BLaER1 (cell line): ENCODE measurements around the gene CDK5RAP2.

Experiments used
- H3K27ac ChIP-seq: shearing (Covaris generic); formaldehyde crosslinking; 2 replicates; pipeline ENCODE4 v1.8.1; 2022
- H3K27me3 ChIP-seq: shearing (Covaris generic); formaldehyde crosslinking; 2 replicates; pipeline ENCODE4 v1.8.1; 2022
- H3K36me3 ChIP-seq: shearing (Covaris generic); formaldehyde crosslinking; 2 replicates; pipeline ENCODE4 v1.8.1; 2022
- H3K4me1 ChIP-seq: shearing (Covaris generic); formaldehyde crosslinking; 2 replicates; pipeline ENCODE4 v1.8.1; 2022
- H3K4me2 ChIP-seq: shearing (Covaris generic); formaldehyde crosslinking; 2 replicates; pipeline ENCODE4 v1.8.1; 2022
- H3K4me3 ChIP-seq: shearing (Covaris generic); formaldehyde crosslinking; 2 replicates; pipeline ENCODE4 v1.8.1; 2022
- H3K9ac ChIP-seq: shearing (Covaris generic); formaldehyde crosslinking; 2 replicates; pipeline ENCODE4 v1.8.1; 2022
- H3K9me3 ChIP-seq: shearing (Covaris generic); formaldehyde crosslinking; 2 replicates; pipeline ENCODE4 v1.8.1; 2022
- H4K20me1 ChIP-seq: shearing (Covaris generic); formaldehyde crosslinking; 2 replicates; pipeline ENCODE4 v1.8.1; 2022
- Cebpa-rat ChIP-seq: shearing (Covaris generic); IDR thresholded peaks from 2 replicates; pipeline ENCODE4 v1.8.1; 2022

CDK5RAP2 gene

DNA sequence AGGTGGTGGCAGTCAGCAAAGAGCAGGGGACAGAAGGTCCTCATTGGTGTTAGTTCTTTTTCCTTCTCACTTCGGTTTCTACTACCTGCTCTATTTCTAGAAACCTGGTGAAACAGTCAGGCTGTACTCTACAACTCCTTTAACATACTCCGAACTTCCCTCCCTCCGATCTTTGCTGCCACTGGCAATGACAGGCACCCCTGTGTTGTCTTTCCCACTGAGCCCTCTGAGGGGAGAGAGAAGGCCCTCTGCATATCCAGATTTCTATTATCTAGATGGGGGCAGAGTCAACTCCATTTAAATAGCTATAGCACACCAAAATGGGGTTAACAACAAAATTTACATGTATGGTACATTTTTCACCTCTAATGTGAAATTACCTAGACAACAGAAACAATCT is 123.7 kb downstream of the CDK5RAP2 start:
- Histone ChIP-seq H3K36me3 (peaks cover 97% of the 10 kb centered on the region), H3K4me2 (no peak overlapping the region), H3K4me1 (no peaks in the 10 kb centered on the region), H3K27ac (no peak overlapping the region), H3K4me3 (no peak overlapping the region), H3K9me3 (peaks cover 9% of the 10 kb centered on the region; the same call in 1 of the 2 replicates), H4K20me1 (no peaks in the 10 kb centered on the region), H3K27me3 (no peaks in the 10 kb centered on the region), H3K9ac (no peak overlapping the region)
- TF ChIP-seq Cebpa-rat = no peak

DNA sequence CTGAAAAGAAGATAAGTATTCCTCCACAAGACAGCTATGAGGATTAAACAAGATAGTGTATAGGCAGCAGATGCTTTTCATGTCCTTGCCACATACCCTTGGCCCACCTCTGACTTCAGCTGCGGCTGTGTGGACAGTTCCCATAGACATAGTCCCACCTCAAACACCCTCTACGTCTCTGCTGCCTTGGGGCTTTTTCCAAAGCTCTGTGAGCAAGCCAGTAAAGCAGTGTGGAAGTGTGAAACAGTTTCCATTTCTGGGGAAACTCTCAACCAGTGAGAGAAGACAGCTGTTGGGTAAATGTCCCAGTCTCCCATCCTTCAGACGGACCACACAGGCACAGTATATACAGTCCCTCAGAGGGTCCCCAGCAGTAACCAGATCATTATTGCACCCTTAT is 125.5 kb downstream of the CDK5RAP2 start:
- Histone ChIP-seq H3K4me1 (no peaks in the 10 kb centered on the region), H3K27me3 (no peaks in the 10 kb centered on the region), H3K36me3 (peaks cover 97% of the 10 kb centered on the region), H3K4me2 (no peak overlapping the region), H3K9ac (no peak overlapping the region), H3K9me3 (peaks cover 9% of the 10 kb centered on the region; the same call in 1 of the 2 replicates), H4K20me1 (no peaks in the 10 kb centered on the region), H3K4me3 (no peak overlapping the region), H3K27ac (no peak overlapping the region)
- no peak for TF ChIP-seq Cebpa-rat

DNA sequence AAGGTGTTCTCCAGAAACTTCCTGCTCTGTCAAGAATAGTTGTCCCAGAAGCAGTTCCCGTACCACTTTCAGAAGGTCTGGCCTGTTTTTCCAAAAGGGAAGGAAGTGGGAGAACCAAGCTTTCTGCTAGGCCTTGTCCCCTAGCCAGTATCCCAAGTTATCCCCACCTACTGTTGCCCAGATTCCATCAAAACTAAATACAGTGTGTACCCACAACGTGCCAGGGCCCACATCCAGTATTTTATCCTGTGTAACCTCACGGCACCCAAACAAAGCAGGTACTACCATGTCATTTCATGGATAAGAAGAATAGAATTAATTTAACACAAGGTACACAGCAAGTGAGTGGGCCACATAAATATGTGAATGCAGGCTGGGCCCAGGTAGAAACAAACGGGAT is 126.2 kb downstream of the CDK5RAP2 start:
- no peak overlapping the region for H3K9ac ChIP-seq
- H3K9me3 ChIP-seq = peaks cover 9% of the 10 kb centered on the region; the same call in 1 of the 2 replicates
- no peaks in the 10 kb centered on the region for H3K27me3 ChIP-seq
- no peak overlapping the region for H3K4me3 ChIP-seq
- H4K20me1 ChIP-seq = no peaks in the 10 kb centered on the region
- no peak overlapping the region for H3K4me2 ChIP-seq
- H3K4me1 ChIP-seq = no peaks in the 10 kb centered on the region
- H3K27ac ChIP-seq = no peak overlapping the region
- no peak for TF ChIP-seq Cebpa-rat
- H3K36me3 ChIP-seq = peaks cover 96% of the 10 kb centered on the region

DNA sequence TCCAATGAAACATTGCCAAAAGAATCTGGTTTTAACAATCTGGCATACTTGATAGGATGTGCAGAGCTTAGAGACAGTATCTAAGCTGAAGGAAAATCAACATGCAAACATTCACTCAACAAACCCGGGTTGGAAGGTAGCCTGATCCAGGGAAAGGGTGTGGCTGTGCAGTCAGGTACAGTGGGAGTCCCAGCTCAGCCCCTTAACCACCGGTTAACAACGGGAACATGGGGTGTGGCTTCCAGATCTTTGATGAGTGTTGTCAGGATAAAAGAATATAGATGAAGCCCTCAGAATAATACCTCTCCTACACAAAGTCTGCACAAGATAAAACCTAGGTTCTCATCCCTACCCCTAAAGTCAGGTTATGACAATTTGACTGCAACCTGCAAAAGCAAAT is 127.3 kb downstream of the CDK5RAP2 start:
- Histone ChIP-seq H3K9ac (no peak overlapping the region), H3K4me2 (no peak overlapping the region), H3K9me3 (peaks cover 9% of the 10 kb centered on the region; the same call in 1 of the 2 replicates), H3K4me1 (no peaks in the 10 kb centered on the region), H3K27me3 (no peaks in the 10 kb centered on the region), H3K27ac (no peak overlapping the region), H3K36me3 (peaks cover 96% of the 10 kb centered on the region), H3K4me3 (no peak overlapping the region), H4K20me1 (no peaks in the 10 kb centered on the region)
- TF ChIP-seq Cebpa-rat = no peak

DNA sequence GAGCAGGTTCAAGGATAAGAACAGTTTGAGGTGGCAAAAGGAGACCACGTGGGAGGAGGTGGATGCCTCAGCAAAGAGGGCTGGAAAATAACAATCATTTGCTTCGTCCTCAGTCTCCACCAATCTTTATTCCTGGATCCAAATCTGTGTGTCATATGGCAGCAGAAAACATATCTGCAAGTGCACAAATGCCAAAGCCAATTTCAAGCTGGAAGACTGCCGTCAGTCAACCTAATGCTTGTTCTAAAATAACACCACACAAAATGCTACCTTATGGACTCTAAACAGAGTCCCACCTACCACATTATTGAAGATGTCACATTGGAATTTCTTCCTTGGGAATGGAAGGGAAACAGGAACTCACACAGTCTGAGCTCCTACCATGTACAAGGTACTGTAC is 129.1 kb downstream of the CDK5RAP2 start:
- Histone ChIP-seq H3K27ac (no peak overlapping the region), H4K20me1 (no peaks in the 10 kb centered on the region), H3K4me1 (peaks cover 14% of the 10 kb centered on the region), H3K4me3 (no peak overlapping the region), H3K27me3 (no peaks in the 10 kb centered on the region), H3K36me3 (peaks cover 96% of the 10 kb centered on the region), H3K4me2 (no peak overlapping the region), H3K9ac (no peak overlapping the region), H3K9me3 (peaks cover under 1% of the 10 kb centered on the region; the same call in 1 of the 2 replicates)
- TF ChIP-seq Cebpa-rat = no peak

DNA sequence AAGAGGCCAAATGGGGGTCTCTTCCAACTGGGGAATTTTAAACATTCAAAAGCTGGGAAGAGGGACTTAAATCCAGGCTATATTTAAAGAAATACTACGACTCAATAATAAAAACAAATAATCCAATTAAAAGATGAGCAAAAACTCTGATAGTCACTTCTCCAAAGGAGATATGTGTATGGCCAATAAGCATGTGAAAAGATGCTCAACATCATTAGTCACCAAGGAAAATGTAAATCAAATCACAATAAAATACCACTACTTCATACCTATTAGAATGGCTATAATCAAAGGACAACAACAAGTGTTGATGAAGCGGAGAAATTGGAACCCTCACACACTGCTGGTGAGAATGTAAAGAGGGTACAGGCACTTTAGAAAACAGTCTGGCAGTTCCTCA is 130.4 kb downstream of the CDK5RAP2 start:
- no peak overlapping the region for H3K27ac ChIP-seq
- H3K9me3 ChIP-seq = no peaks in the 10 kb centered on the region
- no peak overlapping the region for H3K4me2 ChIP-seq
- H3K4me1 ChIP-seq = peaks cover 14% of the 10 kb centered on the region
- H4K20me1 ChIP-seq = no peaks in the 10 kb centered on the region
- H3K4me3 ChIP-seq = no peak overlapping the region
- no peaks in the 10 kb centered on the region for H3K27me3 ChIP-seq
- H3K36me3 ChIP-seq = peaks cover 96% of the 10 kb centered on the region
- H3K9ac ChIP-seq = no peak overlapping the region
- TF ChIP-seq Cebpa-rat = no peak

DNA sequence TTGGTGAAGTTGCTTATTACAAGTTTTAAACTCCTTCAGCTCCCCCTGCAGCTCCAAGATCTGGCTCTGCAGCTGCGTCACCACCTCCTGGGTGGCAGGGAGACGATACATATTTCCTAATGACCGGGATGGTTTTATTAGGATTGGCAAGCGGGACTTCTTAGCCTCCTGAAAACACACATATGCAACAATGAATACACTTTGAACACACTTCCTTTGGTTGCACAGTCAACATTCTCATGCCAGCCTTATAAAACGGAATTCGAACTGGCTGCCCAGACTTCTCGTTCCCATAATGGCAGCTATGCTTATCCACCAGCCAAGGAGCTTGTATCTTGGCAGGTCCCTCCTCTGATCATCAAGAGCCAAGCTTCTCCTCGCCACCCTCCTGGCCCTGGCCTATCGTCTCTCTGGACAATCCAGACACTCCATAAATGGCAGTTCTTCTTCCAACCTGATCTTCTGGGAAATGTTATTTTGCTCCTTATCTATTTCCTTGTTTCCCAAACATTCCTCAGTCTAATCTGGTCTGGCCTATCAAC is 131.9 kb downstream of the CDK5RAP2 start:
- Histone ChIP-seq H3K9ac (no peak overlapping the region), H4K20me1 (no peaks in the 10 kb centered on the region), H3K4me1 (peaks cover 14% of the 10 kb centered on the region), H3K9me3 (no peaks in the 10 kb centered on the region), H3K27me3 (no peaks in the 10 kb centered on the region), H3K4me2 (no peak overlapping the region), H3K4me3 (no peak overlapping the region), H3K27ac (no peak overlapping the region), H3K36me3 (peaks cover 96% of the 10 kb centered on the region)
- no peak for TF ChIP-seq Cebpa-rat

DNA sequence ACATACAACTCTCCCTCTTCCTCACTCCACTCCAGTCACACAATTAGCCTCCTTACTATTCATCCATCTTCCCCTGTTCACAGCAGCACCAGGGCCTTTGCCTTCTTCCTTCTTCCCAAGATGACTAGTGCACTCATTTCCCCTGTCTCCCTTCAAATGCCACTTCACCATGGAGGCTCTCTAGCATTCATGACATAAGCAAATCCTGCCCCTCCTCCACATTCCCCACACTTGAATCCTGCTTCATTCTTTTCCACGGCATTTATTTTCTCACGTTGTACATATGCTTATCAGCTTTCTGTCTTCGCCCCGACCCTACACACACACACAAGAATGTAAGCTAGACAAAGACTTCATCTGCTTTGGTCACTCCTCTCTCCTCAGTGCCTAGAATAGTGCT is 133.3 kb downstream of the CDK5RAP2 start:
- Histone ChIP-seq H3K9ac (no peak overlapping the region), H3K27ac (no peak overlapping the region), H3K9me3 (no peaks in the 10 kb centered on the region), H3K4me1 (peaks cover 14% of the 10 kb centered on the region), H4K20me1 (no peaks in the 10 kb centered on the region), H3K36me3 (peaks cover 98% of the 10 kb centered on the region), H3K27me3 (no peaks in the 10 kb centered on the region), H3K4me3 (no peak overlapping the region), H3K4me2 (peak overlapping the region; percentile 25)
- no peak for TF ChIP-seq Cebpa-rat

DNA sequence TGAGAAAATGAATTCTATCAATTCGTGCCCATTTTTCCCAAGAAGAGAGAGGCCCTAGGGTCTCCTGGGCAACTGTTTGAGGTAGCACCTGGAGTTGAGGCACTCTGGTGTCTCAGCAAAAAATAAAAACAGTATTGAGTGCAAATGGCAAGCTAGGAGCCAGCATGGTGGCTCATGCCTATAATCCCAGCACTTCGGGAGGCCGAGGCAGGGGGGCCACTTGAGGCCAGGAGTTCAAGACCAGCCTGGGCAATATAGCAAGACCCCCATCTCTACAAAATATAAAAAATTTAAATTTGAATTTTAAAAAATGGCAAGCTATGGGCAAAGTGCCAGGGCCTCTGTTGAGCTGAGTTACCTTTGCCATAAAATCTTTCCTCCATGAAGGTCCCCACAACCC is 136.0 kb downstream of the CDK5RAP2 start:
- H3K4me1 ChIP-seq = peaks cover 14% of the 10 kb centered on the region
- peaks cover 100% of the 10 kb centered on the region for H3K36me3 ChIP-seq
- no peaks in the 10 kb centered on the region for H3K9me3 ChIP-seq
- H3K27ac ChIP-seq = no peak overlapping the region
- no peak overlapping the region for H3K4me3 ChIP-seq
- H3K9ac ChIP-seq = no peak overlapping the region
- H4K20me1 ChIP-seq = no peaks in the 10 kb centered on the region
- no peak for TF ChIP-seq Cebpa-rat
- no peak overlapping the region for H3K4me2 ChIP-seq
- H3K27me3 ChIP-seq = no peaks in the 10 kb centered on the region

DNA sequence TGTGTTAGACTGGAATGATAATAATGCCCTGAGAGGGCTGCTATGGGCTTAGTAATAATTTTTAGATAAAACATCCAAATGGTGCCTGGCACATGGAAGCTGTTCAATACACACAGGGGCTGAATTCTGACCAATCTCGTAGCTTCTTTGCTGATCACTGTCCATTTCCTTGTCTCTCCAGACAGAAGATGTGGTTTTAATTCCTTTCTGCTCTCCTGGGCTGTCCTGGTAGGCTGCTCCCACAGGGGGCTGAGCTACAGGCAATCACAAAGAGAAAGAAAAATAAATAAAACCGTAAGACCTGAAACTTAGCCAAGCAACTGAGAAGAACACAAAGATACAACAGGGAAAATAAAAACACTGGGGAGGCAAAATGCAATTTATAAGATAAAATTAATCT is 136.5 kb downstream of the CDK5RAP2 start:
- Histone ChIP-seq H4K20me1 (no peaks in the 10 kb centered on the region), H3K27me3 (no peaks in the 10 kb centered on the region), H3K4me1 (peaks cover 14% of the 10 kb centered on the region), H3K9ac (no peak overlapping the region), H3K4me2 (no peak overlapping the region), H3K4me3 (no peak overlapping the region), H3K27ac (no peak overlapping the region), H3K9me3 (no peaks in the 10 kb centered on the region), H3K36me3 (peaks cover 100% of the 10 kb centered on the region)
- TF ChIP-seq Cebpa-rat = no peak
